Measurements from ENCODE around the gene ASRGL1.
"Not testable (repeated sequence)": the region's sequence is repeated elsewhere in the genome, so short reads cannot be mapped to it uniquely, and the experiment has no call there.

The ASRGL1 gene

DNA sequence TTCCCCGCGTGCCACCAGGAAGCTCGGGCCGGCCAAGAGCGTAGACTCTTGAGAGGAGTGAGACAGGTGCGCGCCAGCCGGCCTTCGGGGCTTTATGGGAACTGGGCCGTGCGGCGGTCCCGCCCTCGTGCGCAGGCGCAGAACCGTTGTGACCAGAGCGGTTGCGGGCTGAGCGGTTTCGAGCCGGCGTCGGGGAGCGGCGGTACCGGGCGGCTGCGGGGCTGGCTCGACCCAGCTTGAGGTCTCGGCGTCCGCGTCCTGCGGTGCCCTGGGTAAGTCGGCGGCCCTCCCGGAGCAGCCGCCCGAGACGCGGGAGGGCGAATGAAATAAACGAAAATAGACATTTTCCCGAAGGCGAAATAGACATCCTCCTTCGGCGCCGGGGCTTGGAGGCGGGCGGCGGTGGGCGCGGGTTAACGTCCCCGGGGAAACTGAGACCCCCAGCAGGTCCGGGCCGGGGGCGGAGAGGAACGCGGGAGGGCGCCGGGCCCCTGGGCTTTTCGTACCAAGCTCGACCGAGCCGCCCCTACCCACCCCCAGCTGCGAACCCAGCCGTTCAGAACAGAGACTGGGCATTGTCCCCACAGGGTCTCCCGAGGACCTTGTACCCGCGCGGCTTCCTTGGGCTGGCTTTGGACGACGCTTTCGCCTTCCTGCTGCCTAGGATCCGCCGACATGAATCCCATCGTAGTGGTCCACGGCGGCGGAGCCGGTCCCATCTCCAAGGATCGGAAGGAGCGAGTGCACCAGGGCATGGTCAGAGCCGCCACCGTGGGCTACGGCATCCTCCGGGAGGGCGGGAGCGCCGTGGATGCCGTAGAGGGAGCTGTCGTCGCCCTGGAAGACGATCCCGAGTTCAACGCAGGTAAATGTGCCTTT is at the start of gene ASRGL1:
Gene ASRGL1, plus strand, starts transcription at position 146 of the 879 bp plus-strand sequence. Its CDS starts 530 bp downstream, at position 676.
- peak; percentile 46 for DNase-seq (ENCODE audit: low spot score)

DNA sequence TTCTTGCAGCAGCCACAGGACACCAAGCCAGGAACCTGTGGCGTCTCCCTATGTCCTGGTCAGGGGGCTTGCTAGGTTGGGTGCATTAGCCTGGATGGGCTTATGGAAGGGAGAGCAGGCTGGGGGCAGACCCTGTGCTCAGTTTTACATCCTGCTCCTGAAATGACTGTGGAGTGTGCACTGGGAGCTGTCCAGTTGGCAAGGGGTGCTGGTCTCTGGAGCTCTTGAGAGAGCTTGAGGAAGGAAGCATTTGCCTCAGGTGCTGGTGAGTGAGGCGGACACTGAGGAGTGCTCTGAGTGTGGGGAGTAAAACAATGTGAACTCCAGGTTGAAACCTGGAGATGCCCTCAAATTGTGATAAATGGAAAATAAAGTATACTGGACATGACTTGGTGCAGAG is 41.7 kb upstream of the ASRGL1 start:
- peak; percentile 22 for DNase-seq (ENCODE audit: low spot score)

DNA sequence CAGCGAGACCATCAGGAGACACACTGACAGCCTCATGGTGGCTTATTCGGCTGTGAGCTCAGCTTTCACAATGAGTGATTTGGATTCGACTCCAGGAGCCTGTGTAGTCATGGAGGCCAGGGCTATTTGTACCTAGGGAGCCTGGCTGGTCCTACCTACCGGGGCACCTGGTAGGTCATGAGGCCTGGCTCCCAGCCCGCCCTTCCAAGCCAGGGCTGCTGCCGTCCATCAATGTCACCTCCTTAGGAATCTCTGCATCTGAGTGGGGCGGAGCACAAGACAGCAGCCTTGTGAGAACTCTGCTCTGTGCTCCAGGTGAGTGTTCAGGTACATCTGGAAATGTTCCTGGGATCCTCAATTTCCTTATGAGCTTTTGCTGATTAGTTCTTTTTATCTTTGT is 38.3 kb upstream of the ASRGL1 start, which contains the start of gene SCGB1D4:
Gene SCGB1D4, minus strand, starts transcription at position 101 of the 400 bp plus-strand sequence. Its CDS starts 65 bp downstream, at position 36.
- no peak for DNase-seq (ENCODE audit: low spot score)

DNA sequence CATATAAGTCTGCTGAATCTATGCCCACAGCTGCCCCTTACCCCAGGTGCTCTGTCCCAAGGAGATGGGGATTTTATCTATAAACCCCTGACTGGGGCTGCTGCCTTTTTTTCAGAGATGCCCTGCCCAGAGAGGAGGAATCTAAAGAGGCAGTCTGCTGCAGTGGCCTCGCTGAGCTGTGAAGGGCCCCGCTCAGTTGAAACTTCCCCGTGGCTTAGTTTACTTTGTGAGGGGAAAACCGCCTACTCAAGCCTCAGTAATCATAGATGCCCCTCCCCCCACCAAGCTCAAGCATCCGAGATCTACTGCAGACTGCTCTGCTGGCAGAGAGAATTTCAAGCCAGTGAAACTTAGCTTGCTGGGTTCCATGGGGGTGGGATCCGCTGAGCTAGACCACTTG is 31.0 kb upstream of the ASRGL1 start:
- no peak for DNase-seq (ENCODE audit: low spot score)

DNA sequence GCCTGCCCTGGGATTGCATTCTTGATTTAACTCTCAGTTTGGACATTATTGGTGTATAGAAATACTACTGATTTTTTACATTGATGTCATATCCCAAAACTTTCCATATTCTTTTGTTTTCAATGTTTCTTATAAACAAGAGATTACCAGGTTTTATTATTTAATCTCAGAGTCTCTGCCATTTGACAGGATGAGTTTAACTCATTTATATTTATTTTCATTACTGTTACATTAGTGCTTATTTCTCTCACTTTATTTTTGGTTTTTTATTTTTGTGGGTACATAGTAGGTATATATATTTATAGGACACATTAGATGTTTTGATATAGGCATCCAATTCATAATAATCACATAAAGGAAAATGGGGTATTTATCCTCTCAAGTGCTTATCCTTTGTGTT is 29.3 kb upstream of the ASRGL1 start:
- DNase-seq (ENCODE audit: low spot score): no peak

DNA sequence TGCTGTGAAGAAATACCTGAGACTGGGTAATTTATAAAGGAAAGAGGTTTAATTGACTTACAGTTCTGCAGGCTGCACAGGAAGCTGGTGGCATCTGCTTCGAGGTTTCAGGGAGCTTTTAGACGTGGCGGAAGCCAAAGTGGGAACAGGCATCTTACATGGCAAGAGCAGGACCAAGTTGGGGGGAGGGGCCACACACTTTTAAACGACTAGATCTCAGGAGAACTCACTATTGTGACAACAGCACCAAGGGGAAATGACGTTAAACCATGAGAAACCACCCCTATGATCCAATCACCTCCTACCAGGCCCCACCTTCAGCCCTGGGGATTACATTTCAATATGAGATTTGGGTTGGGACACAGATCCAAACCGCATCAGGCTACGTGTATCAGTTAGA is 27.3 kb upstream of the ASRGL1 start:
- DNase-seq (ENCODE audit: low spot score): no peak

DNA sequence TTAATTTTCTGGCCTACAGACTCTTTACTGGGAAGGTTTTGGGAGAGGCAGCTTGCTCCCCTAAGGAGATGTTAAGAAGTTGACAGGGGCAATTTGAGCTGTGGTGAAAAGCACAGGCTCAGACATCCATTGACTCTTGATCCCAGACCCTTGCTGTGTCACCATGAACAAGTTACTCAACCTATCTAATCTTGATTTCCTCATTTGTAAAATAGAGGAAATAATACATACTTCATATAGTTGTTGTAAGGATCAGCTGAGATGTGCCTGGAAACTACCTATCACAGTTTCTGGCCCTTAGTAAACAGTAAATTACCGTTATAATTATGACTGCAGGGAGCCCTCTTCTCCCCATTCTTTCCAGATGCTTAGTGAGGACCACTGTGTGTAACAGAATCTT is 21.8 kb upstream of the ASRGL1 start:
- DNase-seq (ENCODE audit: low spot score): no peak

DNA sequence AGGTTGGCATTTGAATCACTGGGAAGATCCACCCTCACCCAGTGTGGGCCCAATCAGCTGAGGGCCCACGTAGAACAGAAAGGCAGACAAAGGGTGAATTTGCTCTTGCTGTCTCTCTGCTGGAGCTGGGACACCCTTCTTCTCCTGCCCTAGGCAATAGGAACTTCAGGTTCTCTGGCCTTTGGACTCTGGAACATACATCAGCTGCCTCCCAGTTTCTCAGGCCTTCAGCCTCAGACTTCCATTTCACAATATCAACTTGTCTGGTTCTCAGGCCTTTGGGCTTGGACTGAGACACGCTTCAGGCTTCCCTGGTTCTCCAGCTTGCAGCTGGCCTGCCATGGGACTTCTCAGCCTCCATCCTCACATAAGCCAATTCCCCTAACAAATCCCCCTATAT is 14.7 kb upstream of the ASRGL1 start:
- no peak for DNase-seq (ENCODE audit: low spot score)

DNA sequence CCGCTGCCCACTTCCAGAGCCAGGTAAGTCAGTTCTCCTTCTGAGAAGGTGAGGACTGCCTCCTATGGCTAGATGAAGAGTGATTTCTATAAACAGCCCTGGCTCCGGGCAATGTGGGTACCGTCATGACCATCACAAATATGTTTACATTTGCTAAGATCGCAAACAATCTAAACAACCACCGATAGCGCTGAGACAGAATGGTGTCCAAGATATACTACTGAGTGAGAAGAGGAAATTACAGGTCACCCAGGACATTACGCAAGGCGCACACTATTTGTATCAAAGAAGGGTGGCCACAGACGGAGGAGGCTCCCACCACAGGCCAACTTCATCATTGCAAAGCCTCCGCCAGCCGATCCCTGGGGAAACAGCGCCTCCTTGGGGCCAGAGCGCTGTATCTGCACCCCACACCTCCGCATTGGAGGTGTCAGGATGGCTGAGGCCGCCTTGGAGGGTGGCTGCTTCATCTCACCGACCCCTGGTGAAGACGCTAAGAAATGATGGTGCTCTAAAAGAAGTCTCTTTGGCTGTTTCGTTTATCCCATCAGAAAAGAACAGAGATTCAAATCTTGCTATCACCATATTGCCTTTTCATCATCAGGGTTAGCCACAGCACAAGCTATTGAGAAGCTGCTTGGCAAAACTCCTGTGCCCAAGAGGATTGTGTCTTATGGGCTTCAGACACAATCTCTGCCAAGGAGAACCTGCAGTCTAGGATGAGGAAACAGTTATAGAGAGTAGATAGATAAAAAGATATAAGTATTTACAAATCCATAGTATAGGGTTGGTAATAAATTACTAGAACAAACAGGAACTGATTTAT is 12.3 kb upstream of the ASRGL1 start:
- DNase-seq (ENCODE audit: low spot score): no peak

DNA sequence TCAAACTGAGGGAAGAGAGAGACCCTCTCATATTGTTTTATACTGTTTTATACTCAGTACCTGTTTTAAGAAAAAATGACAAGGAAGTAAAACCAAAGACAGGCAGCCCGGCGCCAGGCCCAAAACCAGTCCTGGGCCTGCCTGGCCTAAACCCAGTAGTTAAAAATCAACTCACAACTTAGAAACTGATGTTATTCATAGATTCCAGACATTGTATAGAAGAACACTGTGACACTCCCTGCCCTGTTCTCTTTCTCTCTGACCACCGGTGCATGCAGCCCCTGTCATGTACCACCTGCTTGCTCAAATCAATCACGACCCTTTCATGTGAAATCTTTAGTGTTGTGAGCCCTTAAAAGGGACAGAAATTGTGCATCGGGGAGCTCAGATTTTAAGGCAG is 11.5 kb upstream of the ASRGL1 start:
- not testable (repeated sequence) for DNase-seq (ENCODE audit: low spot score)

DNA sequence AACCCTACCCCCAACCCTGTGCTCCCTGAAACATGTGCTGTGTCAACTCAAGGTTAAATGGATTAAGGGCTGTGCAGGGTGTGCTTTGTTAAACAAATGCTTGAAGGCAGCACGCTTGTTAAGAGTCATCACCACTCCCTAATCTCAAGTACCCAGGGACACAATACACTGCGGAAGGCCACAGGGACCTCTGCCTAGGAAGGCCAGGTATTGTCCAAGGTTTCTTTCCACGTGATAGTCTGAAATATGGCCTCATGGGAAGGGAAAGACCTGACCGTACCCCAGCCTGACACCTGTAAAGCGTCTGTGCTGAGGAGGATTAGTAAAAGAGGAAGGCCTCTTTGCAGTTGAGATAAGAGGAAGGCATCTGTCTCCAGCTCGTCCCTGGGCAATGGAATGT is 10.5 kb upstream of the ASRGL1 start:
- DNase-seq (ENCODE audit: low spot score): not testable (repeated sequence)

DNA sequence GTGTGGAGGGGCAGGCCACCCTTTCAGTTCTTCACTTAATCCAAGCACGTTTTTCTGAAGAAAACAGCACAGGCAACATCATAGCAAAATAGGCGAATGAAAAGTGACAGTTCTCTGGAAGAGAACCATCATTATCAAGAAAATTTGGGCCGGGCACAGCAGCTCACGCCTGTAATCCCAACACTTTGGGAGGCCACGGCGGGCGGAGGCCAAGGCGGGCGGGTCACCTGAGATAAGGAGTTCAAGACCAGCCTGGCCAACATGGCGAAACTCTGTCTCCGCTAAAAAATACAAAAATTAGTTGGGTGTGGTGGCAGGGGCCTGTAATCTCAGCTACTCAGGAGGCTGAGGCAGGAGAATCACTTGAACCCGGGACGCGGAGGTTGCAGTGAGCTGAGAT is 9.7 kb upstream of the ASRGL1 start:
- not testable (repeated sequence) for DNase-seq (ENCODE audit: low spot score)

DNA sequence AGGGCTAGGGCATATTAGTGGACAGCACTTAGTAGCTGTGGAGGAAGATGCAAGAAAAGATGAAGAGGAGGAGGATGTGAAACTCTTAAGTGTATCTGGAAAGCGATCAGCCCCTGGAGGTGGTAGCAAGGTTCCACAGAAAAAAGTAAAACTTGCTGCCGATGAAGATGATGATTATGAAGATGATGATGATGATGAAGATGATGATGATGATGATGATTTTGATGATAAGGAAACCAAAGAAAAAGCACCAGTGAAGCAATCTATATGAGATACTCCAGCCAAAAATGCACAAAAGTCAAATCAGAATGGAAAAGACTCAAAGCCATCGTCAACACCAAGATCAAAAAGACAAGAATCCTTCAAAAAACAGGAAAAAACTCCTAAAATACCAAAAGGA is 6.0 kb upstream of the ASRGL1 start:
- not testable (repeated sequence) for DNase-seq (ENCODE audit: low spot score)

DNA sequence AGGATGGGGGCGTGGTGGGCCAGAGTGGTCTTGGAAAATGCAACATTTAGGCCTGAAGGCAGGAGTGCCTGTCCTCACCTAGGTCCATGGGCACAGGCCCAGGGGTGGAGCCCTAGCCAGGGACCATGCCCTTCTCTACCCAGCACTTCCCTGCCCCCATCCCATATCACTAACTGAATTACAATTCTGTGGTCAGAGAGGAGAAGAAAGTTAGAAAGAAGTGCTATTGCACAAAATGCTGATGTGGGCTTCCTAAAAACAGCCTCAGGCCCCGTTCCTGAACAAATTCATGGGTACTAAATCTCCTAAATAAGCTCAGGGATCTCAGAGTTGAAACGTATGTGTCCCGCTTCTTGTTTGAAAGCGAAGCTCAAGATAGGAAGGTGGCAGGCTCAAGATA is 3.5 kb upstream of the ASRGL1 start:
- DNase-seq (ENCODE audit: low spot score): no peak

DNA sequence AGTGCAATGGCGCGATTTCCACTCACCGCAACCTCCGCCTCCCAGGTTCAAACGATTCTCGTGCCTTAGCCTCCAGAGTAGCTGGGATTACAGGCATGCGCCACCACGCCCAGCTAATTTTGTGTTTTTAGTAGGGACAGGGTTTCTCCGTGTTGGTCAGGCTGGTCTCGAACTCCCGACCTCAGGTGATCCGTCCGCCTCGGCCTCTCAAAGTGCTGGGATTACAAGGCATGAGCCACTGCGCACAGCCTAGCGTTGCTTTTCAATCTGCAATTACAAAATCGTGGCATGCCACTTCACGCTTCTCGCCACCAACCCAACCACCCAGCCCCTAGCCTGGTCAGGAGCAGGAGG is 322 bp upstream of the ASRGL1 start:
- DNase-seq (ENCODE audit: low spot score): not testable (repeated sequence)

DNA sequence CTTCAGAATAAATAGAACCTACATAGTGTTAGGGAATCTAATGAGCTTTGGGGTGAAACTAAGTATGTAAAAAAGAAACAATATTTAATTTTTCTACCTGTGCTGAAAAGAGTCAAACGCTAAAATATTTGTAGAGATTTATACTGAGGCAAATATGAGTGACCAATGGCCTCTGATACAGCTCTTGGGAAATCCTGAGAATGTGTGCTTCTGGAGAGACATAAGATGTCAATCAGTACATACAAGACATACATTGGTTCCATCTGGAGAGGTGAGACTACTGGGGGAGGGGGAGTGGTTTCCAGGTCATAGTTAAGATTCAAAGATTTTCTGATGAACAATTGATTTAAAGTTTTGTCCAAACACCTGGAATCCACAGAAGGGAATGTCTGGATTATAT is 970 bp downstream of the ASRGL1 start:
- DNase-seq (ENCODE audit: low spot score): no peak

DNA sequence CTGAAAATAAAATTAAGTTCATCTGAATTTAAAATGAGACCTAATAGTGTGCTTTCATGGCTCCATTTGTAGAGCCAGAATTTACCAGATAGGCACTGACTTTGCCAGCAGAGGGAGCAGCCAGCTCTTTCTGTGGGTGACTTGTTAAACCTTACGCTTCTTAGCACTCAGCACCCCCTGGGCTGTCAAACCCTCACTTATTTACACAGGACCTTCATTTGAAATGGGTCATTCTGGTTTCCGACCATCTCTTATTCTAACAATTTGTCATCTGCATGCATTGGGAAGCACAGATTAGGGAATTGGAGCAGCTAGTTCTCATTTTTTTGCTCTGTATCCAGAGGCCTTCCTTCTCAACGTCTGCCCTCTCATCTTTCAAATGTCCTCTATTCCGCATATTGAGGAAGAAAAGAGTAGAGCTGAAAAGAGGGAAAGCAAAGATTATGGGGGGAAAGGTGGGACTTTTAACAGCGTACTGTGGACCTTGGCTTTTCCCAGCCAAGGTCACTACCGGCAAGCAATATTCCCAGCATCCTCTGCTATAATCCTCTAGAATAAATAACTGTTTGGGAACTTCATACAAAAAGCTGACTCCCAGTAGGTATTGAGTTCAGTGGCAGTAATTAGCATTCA is 3.1 kb downstream of the ASRGL1 start:
- no peak for DNase-seq (ENCODE audit: low spot score)

DNA sequence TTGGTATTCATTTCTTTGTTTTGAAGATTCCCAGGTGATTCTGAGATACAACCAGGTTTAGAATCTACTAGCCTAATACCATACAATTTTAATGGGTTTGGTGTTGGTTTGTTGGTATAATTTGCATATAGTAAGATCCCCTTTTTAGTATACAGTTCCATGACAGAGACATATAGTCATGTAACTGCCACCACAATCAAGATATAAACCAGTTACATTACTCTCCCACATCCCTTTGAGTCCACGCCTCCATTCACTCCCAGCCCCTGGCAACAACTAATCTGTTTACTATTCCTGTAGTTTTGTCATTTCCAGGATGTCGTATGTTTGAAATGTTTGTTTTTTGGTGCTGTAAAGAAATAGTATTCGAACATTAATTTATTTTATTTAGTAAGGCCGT is 4.3 kb downstream of the ASRGL1 start:
- no peak for DNase-seq (ENCODE audit: low spot score)

DNA sequence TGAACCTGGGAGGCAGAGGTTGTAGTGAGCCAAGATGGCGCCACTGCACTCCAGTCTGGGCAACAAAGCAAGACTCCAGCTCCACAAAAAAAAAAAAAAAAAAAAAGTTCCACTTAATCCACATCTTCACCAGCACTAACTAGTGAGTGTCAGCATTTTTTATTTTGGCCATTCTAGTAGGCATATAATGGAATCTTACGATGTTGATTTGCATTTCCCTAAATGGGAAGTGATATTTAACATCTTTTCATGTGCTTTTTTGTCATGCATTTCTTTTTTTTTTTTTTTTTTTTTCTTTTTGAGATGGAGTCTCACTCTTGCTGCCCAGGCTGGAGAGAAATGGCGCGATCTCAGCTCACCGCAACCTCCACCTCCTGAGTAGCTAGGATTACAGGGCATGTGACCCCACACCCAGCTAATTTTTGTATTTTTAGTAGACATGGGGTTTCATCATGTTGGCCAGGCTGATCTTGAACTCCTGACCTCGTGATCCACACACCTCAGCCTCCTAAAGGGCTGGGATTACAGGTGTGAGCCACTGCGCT is 6.5 kb downstream of the ASRGL1 start:
- not testable (repeated sequence) for DNase-seq (ENCODE audit: low spot score)

DNA sequence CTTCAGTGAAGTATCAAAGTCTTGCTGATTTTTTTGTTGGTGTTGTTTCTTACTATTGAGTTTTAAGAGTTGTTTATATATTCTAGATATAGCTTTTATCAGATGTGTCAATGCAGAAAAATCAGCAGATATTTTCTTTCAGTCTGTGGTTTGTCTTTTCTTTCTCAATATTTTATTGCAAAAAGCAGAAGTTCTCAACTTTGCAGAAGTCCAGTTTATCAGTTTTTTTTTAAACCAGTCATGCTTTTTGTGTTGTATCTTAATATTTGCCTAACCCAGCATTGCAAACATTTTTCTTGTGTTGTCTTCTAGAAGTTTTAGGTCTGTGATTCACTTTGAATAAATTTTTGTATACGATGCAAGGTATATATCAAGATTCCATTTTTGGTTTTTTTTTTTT is 7.0 kb downstream of the ASRGL1 start:
- no peak for DNase-seq (ENCODE audit: low spot score)

DNA sequence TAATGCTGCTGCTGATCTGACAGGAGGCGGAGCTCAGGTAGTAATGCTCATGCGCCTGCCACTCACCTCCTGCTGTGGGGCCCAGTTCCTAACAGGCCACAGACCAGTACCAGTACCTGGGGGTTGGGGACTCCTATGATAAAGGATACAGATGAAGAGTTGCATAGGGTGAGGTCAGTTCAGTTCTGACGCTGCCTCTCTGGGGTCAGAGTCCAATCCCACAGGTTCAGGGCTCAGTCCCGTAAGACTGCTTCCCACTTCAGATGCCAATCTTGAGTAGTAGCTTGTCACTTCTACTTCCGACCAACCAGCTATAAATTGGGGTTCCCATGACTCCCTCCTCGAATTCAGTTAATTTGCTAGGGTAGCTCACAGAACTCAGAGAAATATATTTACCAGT is 8.6 kb downstream of the ASRGL1 start:
- no peak for DNase-seq (ENCODE audit: low spot score)

All from COLO829 (cell line).